HCT116 (cell line): Measurements from ENCODE around the gene PROM2. TPM values are rescaled to one million over a fixed set of nuclear protein-coding genes. Genes with fewer than 3 reads are reported as not detected.

Experiments used
- ATAC-seq: fragments of 200-7000 bp; cut with Tn5 transposase; 2 replicates; pipeline ENCODE4 v1.9.1; 2020; ENCODE audit warnings: mild to moderate bottlenecking, moderate library complexity
- BruUV-seq: library from RNA; stranded (reverse); fragments of 400-500 nt; replicated peaks from 2 replicates; lab custom pipeline; 2021; lab: Mats Ljungman, UMichigan
- CTCF ChIA-PET: fragments of 300-600 bp; sonication (Branson Sonifier 250); formaldehyde crosslinking; loops from one replicate; lab custom pipeline; 2021; ENCODE audit warnings: antibody characterized with exemption; lab: Charles Lee
- POLR2A ChIA-PET: fragments of 300-600, 350-600 bp; sonication (Branson Sonifier 250); formaldehyde crosslinking; loops from one replicate; lab custom pipeline; 2021; ENCODE audit warnings: antibody characterized with exemption; lab: Charles Lee
- RAD21 ChIA-PET, 2 experiments: fragments of 300-600 bp; sonication (Branson Sonifier 250); formaldehyde crosslinking; loops; one replicate each; lab custom pipeline; 2023; ENCODE audit warnings: low total read pairs in 2 of 2; ENCODE audit not compliant: uncharacterized antibody in 2 of 2, unreplicated experiment in 2 of 2, low non-redundant PET in 1 of 2; lab: Charles Lee
- DNase-seq: peaks from one replicate; pipeline ENCODE4 v3.0.0-alpha.2; 2010; ENCODE audit warnings: low read depth, low spot score
- H2AFZ ChIP-seq: fragments of 200-600 bp; shearing (Covaris generic), sonication (generic); 2 replicates; pipeline ENCODE4 v1.6.1; 2017; ENCODE audit warnings: low read depth, mixed run types, mixed read lengths, antibody characterized with exemption, low read length; ENCODE audit not compliant: poor library complexity, severe bottlenecking
- H3K27ac ChIP-seq: 2 replicates; pipeline ENCODE4 v1.5.1; 2012; ENCODE audit warnings: low read depth, low read length
- H3K27me3 ChIP-seq: fragments of 200-600 bp; sonication (generic); 2 replicates; pipeline ENCODE4 v1.6.1; 2016; ENCODE audit warnings: mixed run types, low read length, mixed read lengths; ENCODE audit not compliant: insufficient read depth
- H3K36me3 ChIP-seq, 2 experiments: fragments of 200-500 bp in 1 of 2; fragments of 200-600 bp in 1 of 2; sonication (Bioruptor generic) in 1 of 2; sonication (generic) in 1 of 2; 2 replicates each; pipeline versions ENCODE4 v1.5.1 to v1.6.1; 2014 to 2016; ENCODE audit warnings: low read length in 2 of 2, inconsistent platforms in 1 of 2, mixed read lengths in 1 of 2, mixed run types in 1 of 2; ENCODE audit not compliant: insufficient read depth in 2 of 2, control insufficient read depth in 1 of 2
- H3K4me1 ChIP-seq, 2 experiments: fragments of 200-600 bp in 1 of 2; sonication (generic) in 1 of 2; 2 replicates each; pipeline versions ENCODE4 v1.5.1 to v1.6.1; 2012 to 2017; ENCODE audit warnings: low read length in 2 of 2, inconsistent platforms in 1 of 2, mild to moderate bottlenecking in 1 of 2, mixed read lengths in 1 of 2, mixed run types in 1 of 2, moderate library complexity in 1 of 2; ENCODE audit not compliant: insufficient read depth in 2 of 2, control insufficient read depth in 1 of 2
- H3K4me2 ChIP-seq: fragments of 200-600 bp; sonication (generic); 2 replicates; pipeline ENCODE4 v1.6.1; 2017; ENCODE audit warnings: mixed run types, low read length, mixed read lengths
- H3K4me3 ChIP-seq, 2 experiments: fragments of 200-600 bp in 1 of 2; sonication (generic) in 1 of 2; replicated peaks in 1 of 2; 2 replicates each; pipeline ENCODE4 v1.5.1; 2011 to 2016; ENCODE audit warnings: low read length in 2 of 2, control low read depth in 1 of 2, low read depth in 1 of 2, mild to moderate bottlenecking in 1 of 2, mixed read lengths in 1 of 2, mixed run types in 1 of 2
- H3K79me2 ChIP-seq: fragments of 200-600 bp; sonication (generic); 2 replicates; pipeline ENCODE4 v1.6.1; 2017; ENCODE audit warnings: mild to moderate bottlenecking, mixed run types, low read length, moderate library complexity, mixed read lengths; ENCODE audit not compliant: insufficient read depth
- H3K9ac ChIP-seq: fragments of 200-600 bp; sonication (generic); 2 replicates; pipeline ENCODE4 v1.6.1; 2016; ENCODE audit warnings: low read length, mixed read lengths
- H3K9me2 ChIP-seq: fragments of 200-600 bp; sonication (generic), shearing (Covaris generic); 2 replicates; pipeline ENCODE4 v1.6.1; 2017; ENCODE audit warnings: mixed run types, mild to moderate bottlenecking, moderate library complexity; ENCODE audit not compliant: insufficient read depth
- H3K9me3 ChIP-seq, 2 experiments: fragments of 200-500 bp in 1 of 2; fragments of 200-600 bp in 1 of 2; sonication (Bioruptor generic) in 1 of 2; sonication (generic) in 1 of 2; 2 replicates each; pipeline ENCODE4 v1.6.1; 2014 to 2017; ENCODE audit warnings: low read length in 2 of 2, mixed read lengths in 2 of 2, inconsistent platforms in 1 of 2, low read depth in 1 of 2, mild to moderate bottlenecking in 1 of 2, mixed run types in 1 of 2, moderate library complexity in 1 of 2; ENCODE audit not compliant: control insufficient read depth in 1 of 2, insufficient read depth in 1 of 2
- H4K20me1 ChIP-seq: fragments of 200-600 bp; sonication (generic), shearing (Covaris generic); 2 replicates; pipeline ENCODE4 v1.6.1; 2017; ENCODE audit warnings: mixed run types, mild to moderate bottlenecking, moderate library complexity; ENCODE audit not compliant: insufficient read depth
- CBX3 ChIP-seq: IDR thresholded peaks from 2 replicates; pipeline ENCODE4 v1.6.1; 2012; ENCODE audit warnings: low read depth
- CEBPB ChIP-seq: IDR thresholded peaks from 2 replicates; pipeline ENCODE4 v1.6.1; 2012; ENCODE audit warnings: low read depth
- EGR1 ChIP-seq: IDR thresholded peaks from 2 replicates; pipeline ENCODE4 v1.6.1; 2012; ENCODE audit warnings: low read depth
- ELF1 ChIP-seq: IDR thresholded peaks from 2 replicates; pipeline ENCODE4 v1.6.1; 2012; ENCODE audit warnings: low read depth, borderline replicate concordance
- EZH2 ChIP-seq: fragments of 200-600 bp; sonication (generic); IDR thresholded peaks from 2 replicates; pipeline ENCODE4 v1.6.1; 2017; ENCODE audit warnings: antibody characterized with exemption, mixed run types
- FOSL1 ChIP-seq: IDR thresholded peaks from 2 replicates; pipeline ENCODE4 v1.6.1; 2012; ENCODE audit warnings: low read depth
- JUND ChIP-seq: IDR thresholded peaks from 2 replicates; pipeline ENCODE4 v1.6.1; 2012
- MAX ChIP-seq: IDR thresholded peaks from 2 replicates; pipeline ENCODE4 v1.6.1; 2012
- POLR2A ChIP-seq: IDR thresholded peaks from 2 replicates; pipeline ENCODE4 v1.7.0; 2011; ENCODE audit warnings: borderline replicate concordance; ENCODE audit not compliant: insufficient read depth, insufficient read length; ENCODE audit errors: extremely low read depth
- POLR2AphosphoS5 ChIP-seq: IDR thresholded peaks from 2 replicates; pipeline ENCODE4 v1.6.1; 2011; ENCODE audit warnings: mild to moderate bottlenecking, low read depth, low read length, moderate library complexity
- RAD21 ChIP-seq: IDR thresholded peaks from 2 replicates; pipeline ENCODE4 v1.6.1; 2012; ENCODE audit warnings: low read depth, mild to moderate bottlenecking
- SIN3A ChIP-seq: IDR thresholded peaks from 2 replicates; pipeline ENCODE4 v1.6.1; 2012; ENCODE audit warnings: low read depth
- SP1 ChIP-seq: IDR thresholded peaks from 2 replicates; pipeline ENCODE4 v1.6.1; 2012; ENCODE audit warnings: low read depth
- SRF ChIP-seq: IDR thresholded peaks from 2 replicates; pipeline ENCODE4 v1.6.1; 2012; ENCODE audit warnings: low read depth
- TCF7L2 ChIP-seq: IDR thresholded peaks from 2 replicates; pipeline ENCODE4 v1.7.0; 2011; ENCODE audit warnings: borderline replicate concordance, inconsistent platforms; ENCODE audit not compliant: insufficient read depth, insufficient read length; ENCODE audit errors: extremely low read depth
- YY1 ChIP-seq: IDR thresholded peaks from 2 replicates; pipeline ENCODE4 v1.6.1; 2011; ENCODE audit warnings: low read length, low read depth, moderate library complexity, mild to moderate bottlenecking; ENCODE audit not compliant: insufficient replicate concordance; ENCODE audit errors: extremely low read depth
- ZFX ChIP-seq: fragments of 450-650 bp; IDR thresholded peaks from 2 replicates; pipeline ENCODE4 v1.6.1; 2017
- ZNF274 ChIP-seq: fragments of 200-500 bp; sonication (Bioruptor generic); IDR thresholded peaks from 2 replicates; pipeline ENCODE4 v1.6.1; 2014; ENCODE audit warnings: mild to moderate bottlenecking, low read depth, low read length, inconsistent platforms
- intact Hi-C: fragments of 100-400 bp; cut with micrococcal nuclease; formaldehyde crosslinking; loops from 2 replicates; pipeline ENCODE4 v1.10.0; 2022
- total RNA-seq: library from RNA; stranded (reverse); gene quantifications from one replicate; pipeline ENCODE4 v1.2.1, GENCODE V29; 2021; ENCODE audit not compliant: unreplicated experiment

The PROM2 gene
- total RNA-seq, 1 experiment from 2014 or later: 11.9 TPM

- ChIA-PET POLR2A (no interaction called here), RAD21 (no interaction called here), CTCF (no interaction called here)
- Histone ChIP-seq H3K4me3 (no peak overlapping the region), H3K4me2 (no peak overlapping the region), H2AFZ (no peak overlapping the region), H3K4me1 (peaks cover 9 to 14% of the 10 kb centered on the region in 2 experiments), H3K9me2 (no peaks in the 10 kb centered on the region), H4K20me1 (no peaks in the 10 kb centered on the region), H3K36me3 (no peaks in the 10 kb centered on the region), H3K9me3 (no peaks in the 10 kb centered on the region), H3K9ac (no peak overlapping the region), H3K79me2 (no peaks in the 10 kb centered on the region), H3K27ac (no peak overlapping the region), H3K27me3 (no peaks in the 10 kb centered on the region)
- TF ChIP-seq POLR2A (no peak), POLR2AphosphoS5 (no peak), SP1 (no peak), EGR1 (no peak), SRF (no peak), RAD21 (no peak), YY1 (no peak), ELF1 (no peak), EZH2 (no peak), TCF7L2 (no peak), ZFX (no peak), SIN3A (no peak), CBX3 (no peak), ZNF274 (no peak), JUND (no peak), MAX (no peak), FOSL1 (no peak), CEBPB (no peak)
- BruUV-seq: no TSS peak
- no peak for ATAC-seq
- intact Hi-C loops: no loop called here
- DNase-seq: no peak
These were observed 8.2 kb downstream of the PROM2 start for GRCh38 chr2:95282458-95282857.
